DND-41 (cell line): ENCODE results near the gene HECTD4.

Experiments
- ATAC-seq: fragments of 200-7000 bp; cut with Tn5 transposase; 3 replicates; pipeline ENCODE4 v1.9.1; 2021; ENCODE audit warnings: low read depth; ENCODE audit not compliant: insufficient read depth
- DNase-seq: peaks from one replicate; pipeline ENCODE4 v3.0.0-alpha.2; 2020
- H2AFZ ChIP-seq: 2 replicates; pipeline ENCODE4 v1.6.0; 2012; ENCODE audit warnings: low read depth, low read length
- H3K27ac ChIP-seq: 2 replicates; pipeline ENCODE4 v1.5.1; 2012; ENCODE audit warnings: low read length, inconsistent platforms
- H3K27me3 ChIP-seq: fragments of 200-600 bp; sonication (generic); 2 replicates; pipeline ENCODE4 v1.6.0; 2012; ENCODE audit warnings: low read length, mild to moderate bottlenecking, inconsistent platforms; ENCODE audit not compliant: insufficient read depth, poor library complexity
- H3K36me3 ChIP-seq: 2 replicates; pipeline ENCODE4 v1.5.1; 2012; ENCODE audit warnings: low read length, inconsistent platforms; ENCODE audit not compliant: insufficient read depth
- H3K4me1 ChIP-seq: 2 replicates; pipeline ENCODE4 v1.5.1; 2012; ENCODE audit warnings: mild to moderate bottlenecking, low read length; ENCODE audit not compliant: insufficient read depth
- H3K4me2 ChIP-seq: 2 replicates; pipeline ENCODE4 v1.6.0; 2012; ENCODE audit warnings: mild to moderate bottlenecking, moderate library complexity, low read length, inconsistent platforms; ENCODE audit not compliant: insufficient read depth
- H3K4me3 ChIP-seq, 2 experiments: fragments of 200-600 bp in 1 of 2; shearing (Covaris generic) in 1 of 2; 2 replicates each; pipeline ENCODE4 v1.5.1; 2012 to 2016; ENCODE audit warnings: inconsistent platforms in 2 of 2, low read length in 2 of 2, mild to moderate bottlenecking in 2 of 2, low read depth in 1 of 2, moderate library complexity in 1 of 2
- H3K79me2 ChIP-seq: 2 replicates; pipeline ENCODE4 v1.6.0; 2012; ENCODE audit warnings: low read length, inconsistent platforms; ENCODE audit not compliant: insufficient read depth
- H3K9ac ChIP-seq: 2 replicates; pipeline ENCODE4 v1.6.0; 2012; ENCODE audit warnings: low read depth, mild to moderate bottlenecking, inconsistent platforms, low read length, moderate library complexity
- H3K9me3 ChIP-seq: 2 replicates; pipeline ENCODE4 v1.5.1; 2012; ENCODE audit warnings: low read length, moderate library complexity, mild to moderate bottlenecking, inconsistent platforms; ENCODE audit not compliant: insufficient read depth, severe bottlenecking
- H4K20me1 ChIP-seq: 2 replicates; pipeline ENCODE4 v1.6.0; 2012; ENCODE audit warnings: low read length; ENCODE audit not compliant: insufficient read depth
- CTCF ChIP-seq: IDR thresholded peaks from 2 replicates; pipeline ENCODE4 v1.5.1; 2012; ENCODE audit warnings: borderline replicate concordance, low read length, moderate library complexity, mild to moderate bottlenecking; ENCODE audit not compliant: poor library complexity, severe bottlenecking; ENCODE audit errors: extremely low read depth
- EZH2 ChIP-seq: IDR thresholded peaks from 3 replicates; pipeline ENCODE4 v1.6.1; 2012; ENCODE audit warnings: borderline replicate concordance, low read depth, mild to moderate bottlenecking, moderate library complexity, low read length, inconsistent platforms; ENCODE audit not compliant: severe bottlenecking

The HECTD4 gene

DNA sequence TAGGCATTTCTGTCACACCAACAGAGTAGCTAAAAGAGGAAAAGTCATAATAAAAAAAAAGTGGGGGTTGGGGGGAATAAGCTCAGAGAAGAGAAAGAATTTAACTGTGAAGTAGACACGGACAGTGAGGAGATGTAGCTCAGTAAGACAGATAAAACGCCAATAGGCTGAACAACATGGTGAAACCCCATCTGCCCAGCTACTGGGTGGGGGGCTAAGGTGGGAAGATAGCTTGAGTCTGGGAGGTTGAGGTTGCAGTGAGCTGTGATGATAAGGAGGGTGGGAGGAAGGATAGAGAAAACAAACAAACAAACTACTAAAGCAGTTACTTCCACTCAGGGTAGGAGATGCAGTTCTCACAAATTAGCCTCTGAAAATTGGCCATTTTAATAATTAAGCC lies 25.0 kb downstream of the HECTD4 start:
- Histone ChIP-seq H3K9me3 (no peaks in the 10 kb centered on the region), H3K27ac (no peak overlapping the region), H3K27me3 (no peaks in the 10 kb centered on the region), H3K4me1 (no peaks in the 10 kb centered on the region), H4K20me1 (peaks cover 11% of the 10 kb centered on the region; the same call in 1 of the 2 replicates), H2AFZ (no peak overlapping the region), H3K9ac (no peak overlapping the region), H3K4me3 (no peak overlapping the region), H3K4me2 (no peak overlapping the region), H3K79me2 (peaks cover 45% of the 10 kb centered on the region), H3K36me3 (no peaks in the 10 kb centered on the region)
- ATAC-seq (no peak), DNase-seq (no peak)
- TF ChIP-seq EZH2: no peak
- no peak for TF ChIP-seq CTCF

DNA sequence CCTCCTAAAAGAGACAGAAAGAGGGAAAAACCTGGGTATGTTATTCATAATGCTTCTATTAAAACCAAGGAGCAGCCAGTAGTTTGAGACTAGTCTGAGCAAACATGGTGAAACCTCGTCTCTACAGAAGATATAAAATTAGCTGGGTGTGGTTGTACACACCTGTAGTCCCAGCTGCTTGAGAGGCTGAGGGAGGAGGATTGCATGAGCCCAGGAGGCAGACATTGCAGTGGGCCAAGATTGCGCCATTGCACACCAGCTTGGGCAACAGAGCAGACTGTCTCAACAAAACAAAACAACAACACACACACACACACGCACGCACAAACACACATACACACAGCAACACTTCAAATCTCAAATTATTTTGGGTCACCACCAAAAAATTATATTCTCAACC lies 27.8 kb downstream of the HECTD4 start:
- no peak overlapping the region for H3K4me3 ChIP-seq
- H3K27ac ChIP-seq: no peak overlapping the region
- H2AFZ ChIP-seq: no peak overlapping the region
- peaks cover 38% of the 10 kb centered on the region for H3K79me2 ChIP-seq
- no peak overlapping the region for H3K9ac ChIP-seq
- peaks cover 15% of the 10 kb centered on the region for H4K20me1 ChIP-seq
- H3K36me3 ChIP-seq: no peaks in the 10 kb centered on the region
- no peaks in the 10 kb centered on the region for H3K27me3 ChIP-seq
- no peaks in the 10 kb centered on the region for H3K9me3 ChIP-seq
- no peak overlapping the region for H3K4me2 ChIP-seq
- TF ChIP-seq EZH2: no peak
- no peak for TF ChIP-seq CTCF
- ATAC-seq (no peak), DNase-seq (no peak)
- no peaks in the 10 kb centered on the region for H3K4me1 ChIP-seq

DNA sequence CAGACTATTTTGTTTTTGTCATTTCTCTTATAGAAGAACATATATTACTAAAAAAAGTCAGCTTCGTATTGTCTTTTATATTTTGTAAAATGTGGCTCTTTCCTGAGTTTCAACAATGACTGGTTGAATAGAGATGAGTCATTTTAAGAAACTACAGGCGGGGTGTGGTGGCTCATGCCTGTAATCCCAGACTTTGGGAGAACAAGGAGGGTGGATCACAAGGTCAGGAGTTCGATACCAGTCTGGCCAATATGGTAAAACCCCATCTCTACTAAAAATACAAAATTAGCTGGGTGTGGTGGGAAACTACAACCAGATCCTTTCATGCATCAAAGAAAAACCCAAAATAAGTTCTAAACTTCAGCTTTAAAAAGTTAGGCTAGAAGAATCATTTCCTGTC lies 28.8 kb downstream of the HECTD4 start:
- Histone ChIP-seq H3K9me3 (no peaks in the 10 kb centered on the region), H3K4me2 (no peak overlapping the region), H3K9ac (no peak overlapping the region), H4K20me1 (peaks cover 15% of the 10 kb centered on the region), H3K27ac (no peak overlapping the region), H3K36me3 (no peaks in the 10 kb centered on the region), H3K79me2 (peaks cover 38% of the 10 kb centered on the region), H3K4me1 (no peaks in the 10 kb centered on the region), H3K27me3 (no peaks in the 10 kb centered on the region), H2AFZ (no peak overlapping the region), H3K4me3 (no peak overlapping the region)
- TF ChIP-seq EZH2 (no peak), CTCF (no peak)
- ATAC-seq: no peak
- no peak for DNase-seq

DNA sequence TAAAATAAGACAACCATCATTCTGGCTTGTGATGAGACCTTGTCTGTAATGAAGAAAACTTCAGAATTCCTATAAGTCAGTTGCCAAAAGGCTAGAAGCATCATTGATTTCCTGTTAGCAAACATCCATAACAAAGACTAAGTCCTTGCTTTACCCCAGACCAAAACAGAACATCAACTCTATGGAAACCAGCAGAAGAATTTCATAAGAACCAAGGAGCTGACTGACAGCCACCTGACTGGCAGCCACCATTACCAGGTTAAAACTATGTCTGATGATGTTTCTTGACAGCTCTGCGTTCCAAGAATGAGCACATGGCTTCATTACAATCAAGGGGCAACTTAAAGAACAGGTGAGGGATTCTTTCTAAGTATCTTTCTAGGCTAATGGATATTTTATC lies 29.3 kb downstream of the HECTD4 start:
- Histone ChIP-seq H3K27ac (no peak overlapping the region), H3K9ac (no peak overlapping the region), H3K36me3 (no peaks in the 10 kb centered on the region), H3K9me3 (no peaks in the 10 kb centered on the region), H3K79me2 (peaks cover 38% of the 10 kb centered on the region), H2AFZ (no peak overlapping the region), H3K4me2 (no peak overlapping the region), H3K4me3 (no peak overlapping the region), H3K27me3 (no peaks in the 10 kb centered on the region), H4K20me1 (peaks cover 15% of the 10 kb centered on the region), H3K4me1 (no peaks in the 10 kb centered on the region)
- TF ChIP-seq EZH2: no peak
- TF ChIP-seq CTCF: no peak
- no peak for ATAC-seq
- DNase-seq: no peak
